Smooth muscle cell (in vitro differentiated cells): ENCODE measurements around the gene TBC1D1. TPM values are rescaled to one million over a fixed set of nuclear protein-coding genes. Genes with fewer than 3 reads are reported as not detected.

Experiments
- DNase-seq: peaks from one replicate; lab custom pipeline; 2025; ENCODE audit not compliant: unreplicated experiment; lab: John Stamatoyannopoulos, UW
- H2AFZ ChIP-seq: fragments of 200-600 bp; sonication (generic); 2 replicates; pipeline ENCODE4 v1.6.0; 2016; ENCODE audit warnings: antibody characterized with exemption, low read depth, mild to moderate bottlenecking
- H3F3A ChIP-seq: fragments of 200-600 bp; sonication (generic); 2 replicates; pipeline ENCODE4 v1.6.0; 2017; ENCODE audit warnings: antibody characterized with exemption, low read depth
- H3K27ac ChIP-seq: fragments of 200-600 bp; sonication (generic); 2 replicates; pipeline ENCODE4 v1.5.1; 2016; ENCODE audit warnings: low read depth, mild to moderate bottlenecking
- H3K27me3 ChIP-seq: fragments of 200-600 bp; sonication (generic); 2 replicates; pipeline ENCODE4 v1.6.1; 2016; ENCODE audit warnings: low read depth, mild to moderate bottlenecking
- H3K36me3 ChIP-seq: fragments of 200-600 bp; sonication (generic); 2 replicates; pipeline ENCODE4 v1.5.1; 2016; ENCODE audit warnings: low read depth
- H3K4me1 ChIP-seq: fragments of 200-600 bp; sonication (generic); 2 replicates; pipeline ENCODE4 v1.5.1; 2016; ENCODE audit warnings: low read depth
- H3K4me2 ChIP-seq: fragments of 200-600 bp; sonication (generic); 2 replicates; pipeline ENCODE4 v1.6.0; 2016; ENCODE audit warnings: mild to moderate bottlenecking
- H3K4me3 ChIP-seq: fragments of 200-600 bp; sonication (generic); 2 replicates; pipeline ENCODE4 v1.5.1; 2016; ENCODE audit warnings: mild to moderate bottlenecking
- H3K79me2 ChIP-seq: fragments of 200-600 bp; sonication (generic); 2 replicates; pipeline ENCODE4 v1.6.0; 2016; ENCODE audit warnings: low read depth, mild to moderate bottlenecking
- H3K9ac ChIP-seq: fragments of 200-600 bp; sonication (generic); 2 replicates; pipeline ENCODE4 v1.6.0; 2016; ENCODE audit warnings: low read depth
- H3K9me3 ChIP-seq: fragments of 200-600 bp; sonication (generic); replicated peaks from 2 replicates; pipeline ENCODE4 v1.5.1; 2016; ENCODE audit warnings: low read depth
- H4K20me1 ChIP-seq: fragments of 200-600 bp; sonication (generic); 2 replicates; pipeline ENCODE4 v1.6.0; 2016; ENCODE audit warnings: low read depth
- CTCF ChIP-seq: fragments of 200-600 bp; sonication (generic); IDR thresholded peaks from 2 replicates; pipeline ENCODE4 v1.5.1; 2017; ENCODE audit warnings: borderline replicate concordance, mild to moderate bottlenecking, antibody characterized with exemption; ENCODE audit not compliant: insufficient read depth, poor library complexity, severe bottlenecking
- WGBS: methylation state at CpG from one replicate; pipeline ENCODE4 v1.1.7; 2016; ENCODE audit warnings: low lambda C conversion rate; 5-methylcytosine and 5-hydroxymethylcytosine counted together
- polyA plus RNA-seq: library from polyadenylated mRNA; unstranded; fragments of >200 nt; fragmentation: Nextera tagmentation; extraction: Ambion mirVana; gene quantifications from 2 replicates; pipeline ENCODE4 v1.2.1, GENCODE V29; 2016
- total RNA-seq: library from RNA; depleted of rRNA; stranded (reverse); fragments of >200 nt; gene quantifications from 2 replicates; pipeline ENCODE4 v1.2.3, GENCODE V29; 2014

The TBC1D1 gene
- total and polyA plus RNA-seq, 2 experiments from 2014 or later: 81.5 to 117 TPM

- Histone ChIP-seq H3K4me2 (no peak overlapping the region), H3F3A (no peaks in the 10 kb centered on the region), H3K36me3 (no peaks in the 10 kb centered on the region), H4K20me1 (no peaks in the 10 kb centered on the region), H3K27me3 (no peaks in the 10 kb centered on the region), H3K27ac (no peak overlapping the region), H3K9ac (no peak overlapping the region), H3K9me3 (no peaks in the 10 kb centered on the region), H3K79me2 (no peaks in the 10 kb centered on the region), H2AFZ (no peak overlapping the region), H3K4me3 (no peak overlapping the region), H3K4me1 (no peaks in the 10 kb centered on the region)
- WGBS: 96% methylated on average over 2 of the region's 2 CpGs
- no peak for DNase-seq
- no peak for TF ChIP-seq CTCF
Measured at GRCh38 chr4:37876156-37876555, 14.7 kb upstream of the TBC1D1 start.

- no peaks in the 10 kb centered on the region for H3K9me3 ChIP-seq
- no peak overlapping the region for H3K27ac ChIP-seq
- H3F3A ChIP-seq: no peaks in the 10 kb centered on the region
- H4K20me1 ChIP-seq: no peaks in the 10 kb centered on the region
- 90% methylated on average over 8 of the region's 8 CpGs for WGBS
- no peak overlapping the region for H3K4me3 ChIP-seq
- H2AFZ ChIP-seq: no peak overlapping the region
- H3K4me2 ChIP-seq: no peak overlapping the region
- no peak overlapping the region for H3K9ac ChIP-seq
- no peaks in the 10 kb centered on the region for H3K79me2 ChIP-seq
- H3K4me1 ChIP-seq: no peaks in the 10 kb centered on the region
- H3K27me3 ChIP-seq: peaks cover 9% of the 10 kb centered on the region
- H3K36me3 ChIP-seq: no peaks in the 10 kb centered on the region
- no peak for DNase-seq
- TF ChIP-seq CTCF: no peak
Measured at GRCh38 chr4:37879365-37879764, 11.5 kb upstream of the TBC1D1 start.

- 92% methylated on average over 5 of the region's 5 CpGs for WGBS
- Histone ChIP-seq H3K4me3 (no peak overlapping the region), H3K9ac (no peak overlapping the region), H3F3A (no peaks in the 10 kb centered on the region), H3K27me3 (peaks cover 9% of the 10 kb centered on the region), H3K4me1 (peaks cover 2% of the 10 kb centered on the region), H3K4me2 (no peak overlapping the region), H4K20me1 (no peaks in the 10 kb centered on the region), H3K27ac (no peak overlapping the region), H2AFZ (no peak overlapping the region), H3K9me3 (no peaks in the 10 kb centered on the region), H3K36me3 (no peaks in the 10 kb centered on the region), H3K79me2 (no peaks in the 10 kb centered on the region)
- no peak for DNase-seq
- TF ChIP-seq CTCF: no peak
Measured at GRCh38 chr4:37881811-37882210, 9.1 kb upstream of the TBC1D1 start.

- H3K9ac ChIP-seq: no peak overlapping the region
- H3K36me3 ChIP-seq: no peaks in the 10 kb centered on the region
- H3K27me3 ChIP-seq: peaks cover 9% of the 10 kb centered on the region
- no peaks in the 10 kb centered on the region for H4K20me1 ChIP-seq
- no peak for DNase-seq
- no peaks in the 10 kb centered on the region for H3K9me3 ChIP-seq
- H2AFZ ChIP-seq: no peak overlapping the region
- no peaks in the 10 kb centered on the region for H3F3A ChIP-seq
- no peaks in the 10 kb centered on the region for H3K79me2 ChIP-seq
- no peak overlapping the region for H3K27ac ChIP-seq
- 45% methylated on average over 4 of the region's 4 CpGs for WGBS
- no peak overlapping the region for H3K4me2 ChIP-seq
- peaks cover 2% of the 10 kb centered on the region for H3K4me1 ChIP-seq
- no peak for TF ChIP-seq CTCF
- H3K4me3 ChIP-seq: no peak overlapping the region
Measured at GRCh38 chr4:37882665-37883296, 8.1 kb upstream of the TBC1D1 start.
